ENCODE measurements around the gene PHACTR3.

Gene PHACTR3

DNA sequence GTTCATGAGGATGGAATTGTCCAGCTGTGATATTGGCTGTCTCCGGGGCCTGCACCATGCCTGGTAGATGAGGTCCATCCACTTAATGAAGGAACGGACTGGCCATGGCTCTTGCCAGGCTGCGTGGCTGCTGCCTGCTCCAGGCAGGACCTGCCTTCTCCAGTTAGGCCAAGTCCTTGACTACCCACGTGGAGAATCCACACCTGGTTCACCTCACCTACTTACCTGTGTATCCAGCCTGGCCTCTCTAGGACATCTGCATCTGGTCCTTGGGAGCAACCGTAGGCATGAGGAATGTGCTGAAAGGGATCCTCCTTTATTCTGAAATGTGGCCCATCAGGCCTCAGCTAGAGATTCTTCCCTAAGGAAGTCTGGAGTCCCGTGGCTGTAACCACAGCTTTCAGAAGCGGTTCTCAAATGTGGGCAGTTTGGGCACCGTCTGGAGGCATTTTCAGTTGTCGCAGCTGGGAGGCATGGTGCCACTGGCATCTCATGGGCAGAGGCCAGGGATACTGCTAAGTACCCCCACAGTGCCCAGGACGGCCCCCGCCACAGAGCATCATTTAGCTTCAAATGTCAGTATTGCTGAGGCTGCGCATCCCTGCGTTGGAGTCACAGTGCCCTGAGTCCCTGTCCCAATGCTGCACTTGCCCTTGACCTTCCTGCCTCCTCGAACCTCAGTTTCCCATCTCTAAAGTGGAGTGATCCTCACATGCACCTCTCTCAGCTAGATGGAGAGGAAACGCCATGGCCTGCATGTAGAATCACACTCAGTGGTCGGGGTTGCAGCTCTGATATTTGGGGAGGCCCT lies 67.5 kb downstream of the PHACTR3 start:
- TF ChIP-seq, protein P1, sequence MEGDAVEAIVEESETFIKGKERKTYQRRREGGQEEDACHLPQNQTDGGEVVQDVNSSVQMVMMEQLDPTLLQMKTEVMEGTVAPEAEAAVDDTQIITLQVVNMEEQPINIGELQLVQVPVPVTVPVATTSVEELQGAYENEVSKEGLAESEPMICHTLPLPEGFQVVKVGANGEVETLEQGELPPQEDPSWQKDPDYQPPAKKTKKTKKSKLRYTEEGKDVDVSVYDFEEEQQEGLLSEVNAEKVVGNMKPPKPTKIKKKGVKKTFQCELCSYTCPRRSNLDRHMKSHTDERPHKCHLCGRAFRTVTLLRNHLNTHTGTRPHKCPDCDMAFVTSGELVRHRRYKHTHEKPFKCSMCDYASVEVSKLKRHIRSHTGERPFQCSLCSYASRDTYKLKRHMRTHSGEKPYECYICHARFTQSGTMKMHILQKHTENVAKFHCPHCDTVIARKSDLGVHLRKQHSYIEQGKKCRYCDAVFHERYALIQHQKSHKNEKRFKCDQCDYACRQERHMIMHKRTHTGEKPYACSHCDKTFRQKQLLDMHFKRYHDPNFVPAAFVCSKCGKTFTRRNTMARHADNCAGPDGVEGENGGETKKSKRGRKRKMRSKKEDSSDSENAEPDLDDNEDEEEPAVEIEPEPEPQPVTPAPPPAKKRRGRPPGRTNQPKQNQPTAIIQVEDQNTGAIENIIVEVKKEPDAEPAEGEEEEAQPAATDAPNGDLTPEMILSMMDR (IDR thresholded peaks at IDR 0.05; ENCODE audit: borderline replicate concordance, control extremely low read depth, extremely low read depth, insufficient read depth, missing control alignments), result no peak
- no peak for DNase-seq (ENCODE audit: low spot score)
- in situ Hi-C loops (cut with MboI; ENCODE audit: low sequenced_read_pairs, unreplicated experiment), result no loop called here

DNA sequence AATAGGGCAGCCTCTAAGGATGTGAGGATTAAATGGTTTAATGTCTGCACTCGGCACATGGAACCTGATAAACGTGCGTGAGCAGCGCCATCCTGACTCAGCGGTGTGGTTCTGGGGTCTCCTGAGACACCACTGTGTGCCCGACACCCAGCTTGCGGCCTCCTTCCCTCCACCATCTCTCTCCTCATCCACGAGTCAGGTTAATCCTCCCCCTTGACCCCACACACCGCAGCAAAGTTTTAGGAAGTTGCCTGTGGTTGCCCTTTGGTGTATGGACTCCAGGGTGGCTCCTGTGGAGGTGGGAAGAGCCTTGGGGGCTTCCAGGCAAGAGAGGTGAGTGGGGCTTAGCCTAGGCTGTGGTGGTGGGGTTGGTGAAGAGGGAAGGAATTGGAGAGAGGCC lies 68.2 kb downstream of the PHACTR3 start:
- in situ Hi-C loops (cut with MboI; ENCODE audit: low sequenced_read_pairs, unreplicated experiment), result no loop called here
- DNase-seq (ENCODE audit: low spot score), result no peak
- TF ChIP-seq, protein P1 (IDR thresholded peaks at IDR 0.05; ENCODE audit: borderline replicate concordance, control extremely low read depth, extremely low read depth, insufficient read depth, missing control alignments), result no peak

DNA sequence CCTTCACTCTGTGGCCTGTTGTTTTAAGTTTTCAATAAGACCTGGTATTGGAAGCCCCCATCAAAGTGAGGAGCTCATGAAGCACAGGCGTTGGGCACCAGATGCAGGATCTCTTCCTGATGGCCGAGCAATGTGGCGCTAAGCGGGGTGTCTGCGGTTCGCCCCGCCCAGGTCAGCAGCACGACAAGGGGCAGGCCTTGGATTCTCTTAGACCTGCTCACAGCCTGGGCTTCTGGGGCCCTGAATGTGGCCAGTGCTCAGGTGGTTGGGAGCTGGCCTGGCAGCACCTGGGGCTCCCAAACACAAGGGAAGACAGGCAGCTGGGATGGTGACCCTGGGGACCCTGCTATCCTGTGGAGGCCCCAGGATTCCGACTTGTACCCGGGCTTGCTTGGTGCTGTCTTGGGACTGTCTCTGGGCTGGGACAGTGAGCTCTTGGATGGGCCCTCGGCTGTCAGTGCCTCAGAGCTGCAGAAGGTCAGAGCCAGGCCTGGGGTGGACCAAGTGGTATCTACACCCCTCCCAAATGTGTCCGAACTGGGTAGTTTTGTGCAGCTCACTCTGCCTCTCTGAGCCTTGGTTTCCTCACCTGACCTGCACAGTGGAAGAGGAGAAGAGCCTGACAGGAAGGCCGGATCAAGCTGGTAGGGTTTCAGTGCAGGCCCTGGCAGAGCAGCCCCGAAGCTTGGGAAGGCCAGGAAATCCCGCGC lies 69.1 kb downstream of the PHACTR3 start:
- in situ Hi-C loops (cut with MboI; ENCODE audit: low sequenced_read_pairs, unreplicated experiment), result no loop called here
- TF ChIP-seq, protein P1 (IDR thresholded peaks at IDR 0.05; ENCODE audit: borderline replicate concordance, control extremely low read depth, extremely low read depth, insufficient read depth, missing control alignments), result no peak
- DNase-seq (ENCODE audit: low spot score), result no peak

DNA sequence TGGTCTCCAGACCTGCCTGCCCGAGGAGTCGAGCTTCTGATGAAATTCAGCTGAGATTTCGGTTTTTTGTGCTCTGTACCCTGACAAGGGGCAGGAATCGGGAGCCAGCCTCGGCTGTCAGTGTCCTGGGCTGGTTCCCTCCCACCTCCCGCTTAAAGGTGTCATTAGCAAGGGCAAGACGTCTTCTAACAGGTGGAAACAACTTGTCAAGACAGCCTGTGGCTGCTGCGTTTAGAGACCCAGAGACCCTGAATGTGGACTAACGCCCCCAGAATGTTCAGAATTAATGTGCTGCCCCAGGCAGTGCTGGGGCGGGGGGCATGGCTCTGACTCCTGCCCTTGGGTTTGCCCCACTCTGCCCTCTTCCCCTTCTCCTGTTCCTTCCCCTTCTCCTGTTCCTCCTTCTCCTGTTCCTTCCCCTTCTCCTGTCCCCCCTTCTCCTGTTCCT lies 69.7 kb downstream of the PHACTR3 start:
- DNase-seq (ENCODE audit: low spot score), result no peak
- in situ Hi-C loops (cut with MboI; ENCODE audit: low sequenced_read_pairs, unreplicated experiment), result no loop called here
- TF ChIP-seq, protein P1 (IDR thresholded peaks at IDR 0.05; ENCODE audit: borderline replicate concordance, control extremely low read depth, extremely low read depth, insufficient read depth, missing control alignments), result no peak

DNA sequence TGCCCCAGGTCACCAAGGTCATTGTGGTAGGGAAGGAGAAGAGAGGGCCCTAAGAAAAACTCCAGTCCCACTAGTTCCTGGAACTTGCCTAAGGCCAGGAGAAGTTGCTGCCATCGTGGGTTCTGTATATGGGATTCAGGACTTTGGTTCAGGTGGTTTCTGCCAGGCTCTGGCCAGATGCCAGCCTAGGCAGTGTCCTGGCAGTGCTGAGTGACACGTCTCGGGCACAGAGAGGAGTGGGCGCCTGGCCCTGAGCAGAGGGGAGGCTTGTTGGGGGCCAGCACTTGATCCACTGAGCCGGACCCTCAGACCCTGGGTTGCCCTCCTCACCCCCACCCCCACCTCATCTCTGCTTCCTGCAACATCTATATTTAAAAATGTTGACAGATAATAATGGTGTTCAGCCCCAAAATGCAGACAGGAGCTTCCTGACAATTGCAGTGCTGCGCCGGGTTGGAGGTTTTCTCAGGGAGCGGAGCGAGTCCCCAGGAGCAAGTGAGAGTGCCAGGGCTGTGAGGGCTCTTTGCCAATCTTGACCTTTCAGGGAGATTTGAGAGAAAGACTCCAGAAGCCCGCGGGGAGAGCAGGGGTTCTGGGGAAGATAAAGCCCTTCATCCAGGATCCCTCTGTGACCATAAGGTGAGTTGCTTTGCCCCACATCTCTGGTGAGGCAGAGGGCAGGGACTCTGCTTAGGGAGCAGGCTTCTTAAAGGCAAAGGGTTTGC lies 71.9 kb downstream of the PHACTR3 start:
- in situ Hi-C loops (cut with MboI; ENCODE audit: low sequenced_read_pairs, unreplicated experiment), result no loop called here
- TF ChIP-seq, protein P1 (IDR thresholded peaks at IDR 0.05; ENCODE audit: borderline replicate concordance, control extremely low read depth, extremely low read depth, insufficient read depth, missing control alignments), result no peak
- no peak for DNase-seq (ENCODE audit: low spot score)

DNA sequence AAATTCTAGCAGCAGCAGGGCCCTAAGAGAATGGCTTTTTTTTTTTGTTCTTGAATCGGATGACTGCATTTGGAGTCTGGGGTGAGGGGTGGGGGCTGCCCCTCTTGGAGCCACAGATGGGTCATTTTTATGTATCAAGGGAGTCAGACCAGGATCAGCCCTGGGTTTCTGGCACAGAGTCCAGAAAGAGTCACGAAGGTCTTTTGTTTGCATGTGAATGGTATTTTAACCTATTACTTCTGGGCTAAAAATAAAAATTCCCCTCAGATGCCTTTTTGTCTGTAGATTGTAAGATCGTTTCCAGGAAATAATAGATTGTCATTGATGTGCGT lies 72.5 kb downstream of the PHACTR3 start:
- in situ Hi-C loops (cut with MboI; ENCODE audit: low sequenced_read_pairs, unreplicated experiment), result no loop called here
- TF ChIP-seq, protein P1 (IDR thresholded peaks at IDR 0.05; ENCODE audit: borderline replicate concordance, control extremely low read depth, extremely low read depth, insufficient read depth, missing control alignments), result no peak
- DNase-seq (ENCODE audit: low spot score), result no peak
